Fibroblast of mammary gland (primary cell): ENCODE measurements around the gene C7orf33.

Experiments
- DNase-seq: peaks from one replicate; pipeline ENCODE4 v3.0.0-alpha.2; 2010; ENCODE audit warnings: low read depth
- H3K4me3 ChIP-seq: 2 replicates; pipeline ENCODE4 v1.5.1; 2011; ENCODE audit warnings: low read depth, mild to moderate bottlenecking, low read length, moderate library complexity; ENCODE audit not compliant: control insufficient read depth
- CTCF ChIP-seq: conservative IDR thresholded peaks from 2 replicates; pipeline ENCODE4 v1.5.1; 2011; ENCODE audit warnings: low read depth, low read length, inconsistent platforms; ENCODE audit not compliant: control insufficient read depth, insufficient read depth

The C7orf33 gene

GRCh38 chr7:148645898-148646297 is 55.3 kb downstream of the C7orf33 start:
- H3K4me3 ChIP-seq: no peak overlapping the region
- TF ChIP-seq CTCF: no peak
- no peak for DNase-seq

GRCh38 chr7:148650232-148650858 is 59.8 kb downstream of the C7orf33 start:
- TF ChIP-seq CTCF: no peak
- peak; percentile 37 for DNase-seq
- H3K4me3 ChIP-seq: no peak overlapping the region

GRCh38 chr7:148652773-148653172 is 62.2 kb downstream of the C7orf33 start:
- TF ChIP-seq CTCF: no peak
- no peak overlapping the region for H3K4me3 ChIP-seq
- no peak for DNase-seq

- no peak for DNase-seq
- no peak overlapping the region for H3K4me3 ChIP-seq
- TF ChIP-seq CTCF: no peak
These were observed 67.4 kb downstream of the C7orf33 start for GRCh38 chr7:148657929-148658328.

- TF ChIP-seq CTCF: no peak
- no peak overlapping the region for H3K4me3 ChIP-seq
- DNase-seq: no peak
These were observed 70.9 kb downstream of the C7orf33 start for GRCh38 chr7:148661471-148661870.

- no peak for TF ChIP-seq CTCF
- no peak for DNase-seq
- H3K4me3 ChIP-seq: no peak overlapping the region
These were observed 72.1 kb downstream of the C7orf33 start for GRCh38 chr7:148662646-148663045.

- DNase-seq: peak; percentile 64
- no peak overlapping the region for H3K4me3 ChIP-seq
- no peak for TF ChIP-seq CTCF
These were observed 73.8 kb downstream of the C7orf33 start for GRCh38 chr7:148664324-148664723.
